Neuronal stem cell (in vitro differentiated cells): ENCODE data around the gene SMAD3. TPM values are rescaled to one million over a fixed set of nuclear protein-coding genes. Genes with fewer than 3 reads are reported as not detected.

ENCODE experiments used
- DNase-seq: peaks from one replicate; pipeline ENCODE4 v3.0.0-alpha.2; 2013; ENCODE audit warnings: low spot score
- H2AFZ ChIP-seq: one replicate; pipeline ENCODE4 v1.6.1; 2013; ENCODE audit warnings: mild to moderate bottlenecking, low read length, inconsistent platforms
- H2AK5ac ChIP-seq: 2 replicates; pipeline ENCODE4 v1.6.1; 2013; ENCODE audit warnings: low read depth, mild to moderate bottlenecking, inconsistent platforms, low read length, moderate library complexity, mixed read lengths
- H2BK120ac ChIP-seq: 2 replicates; pipeline ENCODE4 v1.6.1; 2013; ENCODE audit warnings: low read depth, mild to moderate bottlenecking, inconsistent platforms, low read length, moderate library complexity, mixed read lengths
- H2BK12ac ChIP-seq: one replicate; pipeline ENCODE4 v1.6.1; 2013; ENCODE audit warnings: low read length, inconsistent platforms
- H2BK15ac ChIP-seq: 2 replicates; pipeline ENCODE4 v1.6.1; 2013; ENCODE audit warnings: mild to moderate bottlenecking, low read length, inconsistent platforms, mixed read lengths
- H2BK5ac ChIP-seq: one replicate; pipeline ENCODE4 v1.6.1; 2013; ENCODE audit warnings: inconsistent platforms, mild to moderate bottlenecking, low read length, moderate library complexity
- H3K14ac ChIP-seq: one replicate; pipeline ENCODE4 v1.6.1; 2013; ENCODE audit warnings: low read length, inconsistent platforms
- H3K18ac ChIP-seq: 2 replicates; pipeline ENCODE4 v1.6.1; 2013; ENCODE audit warnings: low read length, inconsistent platforms
- H3K23ac ChIP-seq: 2 replicates; pipeline ENCODE4 v1.6.1; 2013; ENCODE audit warnings: low read depth, mild to moderate bottlenecking, mixed read lengths, low read length, inconsistent platforms; ENCODE audit not compliant: poor library complexity
- H3K27ac ChIP-seq: replicated peaks from 3 replicates; pipeline ENCODE4 v1.5.1; 2013; ENCODE audit warnings: low read length, inconsistent platforms
- H3K27me3 ChIP-seq, 3 experiments: 2 replicates each; pipeline ENCODE4 v1.6.1; 2013; ENCODE audit warnings: low read length in 3 of 3, mild to moderate bottlenecking in 2 of 3, inconsistent platforms in 1 of 3, low read depth in 1 of 3, mixed read lengths in 1 of 3, moderate library complexity in 1 of 3; ENCODE audit not compliant: control insufficient read depth in 3 of 3, insufficient read depth in 3 of 3
- H3K36me3 ChIP-seq, 2 donors: replicated peaks in 1 of 2; 2 replicates each; pipeline ENCODE4 v1.6.1; 2013; ENCODE audit warnings: low read length in 2 of 2; ENCODE audit not compliant: control insufficient read depth in 2 of 2, insufficient read depth in 2 of 2
- H3K4ac ChIP-seq: 2 replicates; pipeline ENCODE4 v1.6.1; 2013; ENCODE audit warnings: inconsistent platforms, mild to moderate bottlenecking, low read length, moderate library complexity
- H3K4me1 ChIP-seq, 2 donors: 1 replicate in 1 of 2; 2 replicates in 1 of 2; pipeline ENCODE4 v1.6.1; 2013; ENCODE audit warnings: low read length in 2 of 2, low read depth in 1 of 2; ENCODE audit not compliant: control insufficient read depth in 2 of 2, insufficient read depth in 1 of 2
- H3K4me2 ChIP-seq: one replicate; pipeline ENCODE4 v1.6.1; 2013; ENCODE audit warnings: mild to moderate bottlenecking, low read length, inconsistent platforms; ENCODE audit not compliant: insufficient read depth, poor library complexity, severe bottlenecking
- H3K4me3 ChIP-seq, 2 donors: 2 replicates each; pipeline ENCODE4 v1.5.1; 2013; ENCODE audit warnings: low read length in 2 of 2, mild to moderate bottlenecking in 2 of 2, inconsistent platforms in 1 of 2, moderate library complexity in 1 of 2
- H3K79me1 ChIP-seq: one replicate; pipeline ENCODE4 v1.6.1; 2013; ENCODE audit warnings: low read depth, mild to moderate bottlenecking, inconsistent platforms, low read length, moderate library complexity
- H3K9ac ChIP-seq: one replicate; pipeline ENCODE4 v1.6.1; 2013; ENCODE audit warnings: mild to moderate bottlenecking, low read depth, low read length, inconsistent platforms; ENCODE audit not compliant: poor library complexity
- H3K9me3 ChIP-seq, 2 donors: replicated peaks in 1 of 2; 2 replicates each; pipeline versions ENCODE3 to v1.6.1; 2013; ENCODE audit warnings: low read length in 2 of 2, mild to moderate bottlenecking in 2 of 2, inconsistent platforms in 1 of 2, low read depth in 1 of 2, mixed read lengths in 1 of 2, moderate library complexity in 1 of 2; ENCODE audit not compliant: control insufficient read depth in 2 of 2, insufficient read depth in 1 of 2
- H4K8ac ChIP-seq: one replicate; pipeline ENCODE4 v1.6.1; 2013; ENCODE audit warnings: low read depth, mild to moderate bottlenecking, inconsistent platforms, low read length, moderate library complexity
- H4K91ac ChIP-seq: one replicate; pipeline ENCODE4 v1.6.1; 2013; ENCODE audit warnings: low read length, low read depth, mild to moderate bottlenecking, inconsistent platforms; ENCODE audit not compliant: poor library complexity
- WGBS, 2 donors: extraction: QIAGEN DNeasy Blood & Tissue Kit; methylation state at CpG; one replicate each; pipeline ENCODE4 v1.1.7; 2013; ENCODE audit warnings: missing lambda C conversion rate in 2 of 2, mixed read lengths in 1 of 2; ENCODE audit not compliant: insufficient read length in 2 of 2, insufficient replicate concordance in 1 of 2; ENCODE audit errors: extremely low coverage in 2 of 2; 5-methylcytosine and 5-hydroxymethylcytosine counted together
- polyA plus RNA-seq, 2 experiments: library from polyadenylated mRNA; stranded (reverse); fragments of 200-250 nt; gene quantifications; one replicate each; pipeline ENCODE4 v1.2.3, GENCODE V29; 2013

Gene SMAD3
- 32.6 TPM for polyA plus RNA-seq (2013, experiment 1 of 2)
- polyA plus RNA-seq (2013, experiment 2 of 2), result 32.9 TPM

DNA sequence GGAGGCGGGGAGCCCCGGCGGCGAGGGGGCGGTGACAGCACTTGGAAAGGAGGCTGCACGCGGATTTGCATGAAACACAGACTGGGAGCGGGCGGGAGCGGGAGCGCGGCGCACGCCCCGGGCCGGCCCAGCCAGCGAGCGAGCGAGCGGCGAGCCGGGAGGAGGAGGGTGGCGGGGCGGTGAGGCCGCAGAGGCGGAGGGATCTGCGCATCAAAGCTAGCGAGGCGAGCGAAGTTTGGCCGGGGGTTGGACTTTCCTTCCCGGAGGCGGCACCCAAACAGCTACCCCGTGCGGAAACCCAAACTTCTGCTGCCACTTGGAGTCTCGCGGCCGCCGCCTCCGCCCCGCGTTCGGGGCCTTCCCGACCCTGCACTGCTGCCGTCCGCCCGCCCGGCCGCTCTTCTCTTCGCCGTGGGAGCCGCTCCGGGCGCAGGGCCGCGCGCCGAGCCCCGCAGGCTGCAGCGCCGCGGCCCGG is at the start of gene SMAD3:
Gene SMAD3 (plus strand): TSS at position 72 of the 475 bp plus-strand sequence. CDS start 553 bp downstream, outside the sequence.
- Histone ChIP-seq H3K14ac (peak within 1 kb of the TSS; percentile 66), H4K8ac (no peak within 1 kb of the TSS), H3K9me3 (no peaks in the 10 kb centered on the region), H2AK5ac (peak within 1 kb of the TSS; percentile 96), H3K4me3 (peak within 1 kb of the TSS; percentile 93 to 94), H3K23ac (peak within 1 kb of the TSS; percentile 78), H3K36me3 (peaks cover 0 to 17% of the 10 kb centered on the region in 2 donors), H3K79me1 (peaks cover 3% of the 10 kb centered on the region), H3K27me3 (peaks cover 0 to 16% (median 0%) of the 10 kb centered on the region in 3 experiments), H3K9ac (peak within 1 kb of the TSS; percentile 89), H4K91ac (peak within 1 kb of the TSS; percentile 73), H2BK12ac (peak within 1 kb of the TSS; percentile 31), H3K18ac (peak within 1 kb of the TSS; percentile 93), H2AFZ (peak within 1 kb of the TSS; percentile 90), H3K27ac (peak within 1 kb of the TSS; percentile 58), H3K4ac (peak within 1 kb of the TSS; percentile 43), H2BK120ac (peak within 1 kb of the TSS; percentile 90), H2BK5ac (peak within 1 kb of the TSS; percentile 62), H3K4me2 (peak within 1 kb of the TSS; percentile 85), H2BK15ac (peak within 1 kb of the TSS; percentile 40), H3K4me1 (peaks cover 21 to 31% of the 10 kb centered on the region in 2 donors)
- no CpG with 5 or more reads among the region's 63 CpGs for WGBS, 2 donors
- DNase-seq, result peak; percentile 84

- Histone ChIP-seq H3K9ac (no peak overlapping the region), H3K23ac (no peak overlapping the region), H2AFZ (no peak overlapping the region), H3K36me3 (no peaks in the 10 kb centered on the region), H2BK5ac (no peak overlapping the region), H3K4me3 (no peak overlapping the region), H3K27me3 (no peaks in the 10 kb centered on the region), H3K4me2 (no peak overlapping the region), H2BK120ac (no peak overlapping the region), H3K18ac (peak overlapping the region; percentile 36), H3K4me1 (peaks cover 11 to 12% of the 10 kb centered on the region in 2 donors), H4K91ac (no peak overlapping the region), H4K8ac (no peak overlapping the region), H3K79me1 (no peaks in the 10 kb centered on the region), H3K4ac (no peak overlapping the region), H2BK12ac (no peak overlapping the region), H3K9me3 (no peaks in the 10 kb centered on the region), H2BK15ac (no peak overlapping the region), H2AK5ac (no peak overlapping the region), H3K14ac (no peak overlapping the region), H3K27ac (no peak overlapping the region)
- DNase-seq, result no peak
- no CpG with 5 or more reads among the region's 4 CpGs for whole genome bisulfite sequencing, 2 donors
Observed at GRCh38 chr15:67017311-67017710, 48.1 kb upstream of the SMAD3 start.

DNA sequence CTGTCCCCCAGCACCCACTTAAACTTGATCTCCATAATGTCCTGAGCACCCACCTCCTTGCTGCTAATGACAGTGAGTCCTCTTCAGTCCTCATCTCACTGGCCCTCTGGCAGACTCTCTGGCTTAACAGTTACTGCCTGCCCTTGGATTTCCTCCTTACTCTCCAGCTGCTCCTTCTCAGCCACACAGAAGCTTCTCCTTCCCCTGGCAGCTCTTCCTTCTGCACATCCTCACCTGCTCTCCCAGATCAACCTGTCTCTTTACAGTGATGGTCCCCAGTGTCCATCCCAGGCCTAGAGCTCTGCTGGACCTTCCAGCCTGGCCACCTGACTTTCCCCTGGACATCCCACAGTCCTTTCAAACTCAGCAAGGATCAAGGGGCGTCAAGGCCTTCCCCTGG is 47.4 kb upstream of the SMAD3 start:
- H3K18ac ChIP-seq, result peak overlapping the region; percentile 38
- no peak overlapping the region for H3K14ac ChIP-seq
- H2BK120ac ChIP-seq, result no peak overlapping the region
- H3K4me2 ChIP-seq, result no peak overlapping the region
- no peaks in the 10 kb centered on the region for H3K36me3 ChIP-seq
- no peak overlapping the region for H3K27ac ChIP-seq
- no peak overlapping the region for H3K4me3 ChIP-seq
- no peak overlapping the region for H2BK12ac ChIP-seq
- H2BK5ac ChIP-seq, result no peak overlapping the region
- H4K8ac ChIP-seq, result no peak overlapping the region
- H3K9ac ChIP-seq, result no peak overlapping the region
- no peaks in the 10 kb centered on the region for H3K27me3 ChIP-seq
- no CpG with 5 or more reads among the region's 1 CpG for WGBS, 2 donors
- H3K9me3 ChIP-seq, result no peaks in the 10 kb centered on the region
- no peaks in the 10 kb centered on the region for H3K79me1 ChIP-seq
- DNase-seq, result no peak
- H2AFZ ChIP-seq, result no peak overlapping the region
- H2BK15ac ChIP-seq, result peak overlapping the region; percentile 34
- no peak overlapping the region for H3K23ac ChIP-seq
- H4K91ac ChIP-seq, result no peak overlapping the region
- peaks cover 11 to 12% of the 10 kb centered on the region in 2 donors for H3K4me1 ChIP-seq
- H3K4ac ChIP-seq, result no peak overlapping the region
- no peak overlapping the region for H2AK5ac ChIP-seq

- Histone ChIP-seq H3K9me3 (no peaks in the 10 kb centered on the region), H2BK120ac (no peak overlapping the region)
Observed at GRCh38 chr15:67018441-67018840, 47.0 kb upstream of the SMAD3 start.

More at GRCh38 chr15:67018441-67018840, 47.0 kb upstream of the SMAD3 start:
- H3K4me3 ChIP-seq, result no peak overlapping the region
- H3K36me3 ChIP-seq, result no peaks in the 10 kb centered on the region
- H3K4ac ChIP-seq, result no peak overlapping the region
- peaks cover 10 to 12% of the 10 kb centered on the region in 2 donors for H3K4me1 ChIP-seq
- H2BK12ac ChIP-seq, result no peak overlapping the region
- no peaks in the 10 kb centered on the region for H3K27me3 ChIP-seq
- H3K27ac ChIP-seq, result no peak overlapping the region
- no peak overlapping the region for H3K14ac ChIP-seq
- no peak for DNase-seq
- no peak overlapping the region for H4K91ac ChIP-seq
- peak overlapping the region; percentile 38 for H3K18ac ChIP-seq
- H3K79me1 ChIP-seq, result no peaks in the 10 kb centered on the region
- no peak overlapping the region for H3K4me2 ChIP-seq
- WGBS, 2 donors, result no CpG with 5 or more reads among the region's 10 CpGs
- H2AK5ac ChIP-seq, result no peak overlapping the region
- no peak overlapping the region for H2BK5ac ChIP-seq
- H3K23ac ChIP-seq, result no peak overlapping the region
- H4K8ac ChIP-seq, result no peak overlapping the region
- no peak overlapping the region for H2AFZ ChIP-seq
- no peak overlapping the region for H3K9ac ChIP-seq
- H2BK15ac ChIP-seq, result peak overlapping the region; percentile 34
